ENCODE measurements around the gene TAGLN3.

TAGLN3 gene

GRCh38 chr3:111989061-111989678, 9.6 kb upstream of the TAGLN3 start:
- DNase-seq (ENCODE audit: insufficient read length, low spot score) = no peak
- peak; percentile 76 for FAIRE-seq
- peak; percentile 79 for TF ChIP-seq CTCF (IDR thresholded peaks at IDR 0.05; ENCODE audit: insufficient read depth, missing control alignments)

GRCh38 chr3:111993038-111993437, 5.7 kb upstream of the TAGLN3 start:
- DNase-seq (ENCODE audit: insufficient read length, low spot score) (no peak), FAIRE-seq (no peak)
- TF ChIP-seq CTCF (IDR thresholded peaks at IDR 0.05; ENCODE audit: insufficient read depth, missing control alignments) = no peak

- DNase-seq (ENCODE audit: insufficient read length, low spot score) (no peak), FAIRE-seq (no peak)
- TF ChIP-seq CTCF (IDR thresholded peaks at IDR 0.05; ENCODE audit: insufficient read depth, missing control alignments) = no peak
These were observed 982 bp downstream of the TAGLN3 start for GRCh38 chr3:111999484-112000324.

GRCh38 chr3:112000367-112000771, 1.6 kb downstream of the TAGLN3 start:
- TF ChIP-seq CTCF (IDR thresholded peaks at IDR 0.05; ENCODE audit: insufficient read depth, missing control alignments) = no peak
- DNase-seq (ENCODE audit: insufficient read length, low spot score) = no peak

GRCh38 chr3:112000966-112001365, 2.2 kb downstream of the TAGLN3 start:
- DNase-seq (ENCODE audit: insufficient read length, low spot score) = no peak
- no peak for TF ChIP-seq CTCF (IDR thresholded peaks at IDR 0.05; ENCODE audit: insufficient read depth, missing control alignments)
- no peak for FAIRE-seq

More at GRCh38 chr3:112000367-112000771, 1.6 kb downstream of the TAGLN3 start:
- no peak for FAIRE-seq

GRCh38 chr3:112001526-112001925, 2.8 kb downstream of the TAGLN3 start:
- no peak for FAIRE-seq
- DNase-seq (ENCODE audit: insufficient read length, low spot score) = no peak
- TF ChIP-seq CTCF (IDR thresholded peaks at IDR 0.05; ENCODE audit: insufficient read depth, missing control alignments) = no peak

Data from D721Med (cell line).